A673 (cell line): ENCODE measurements around the gene SLC25A23.

Experiments
- EZH2 ChIP-seq: fragments of 200-600 bp; sonication (generic); IDR thresholded peaks from 2 replicates; pipeline ENCODE4 v1.6.1; 2017; ENCODE audit warnings: borderline replicate concordance, low read depth, mild to moderate bottlenecking, mixed read lengths, antibody characterized with exemption, low read length; ENCODE audit not compliant: poor library complexity, severe bottlenecking
- TF ChIP-seq, protein P1 (sequence below): fragments of 300-800, 200-600 bp; sonication (generic); conservative IDR thresholded peaks from 2 replicates; pipeline ENCODE4 v1.5.1; 2017; ENCODE audit warnings: low read depth, mild to moderate bottlenecking, antibody characterized with exemption, low read length, moderate library complexity, mixed read lengths

DNA sequence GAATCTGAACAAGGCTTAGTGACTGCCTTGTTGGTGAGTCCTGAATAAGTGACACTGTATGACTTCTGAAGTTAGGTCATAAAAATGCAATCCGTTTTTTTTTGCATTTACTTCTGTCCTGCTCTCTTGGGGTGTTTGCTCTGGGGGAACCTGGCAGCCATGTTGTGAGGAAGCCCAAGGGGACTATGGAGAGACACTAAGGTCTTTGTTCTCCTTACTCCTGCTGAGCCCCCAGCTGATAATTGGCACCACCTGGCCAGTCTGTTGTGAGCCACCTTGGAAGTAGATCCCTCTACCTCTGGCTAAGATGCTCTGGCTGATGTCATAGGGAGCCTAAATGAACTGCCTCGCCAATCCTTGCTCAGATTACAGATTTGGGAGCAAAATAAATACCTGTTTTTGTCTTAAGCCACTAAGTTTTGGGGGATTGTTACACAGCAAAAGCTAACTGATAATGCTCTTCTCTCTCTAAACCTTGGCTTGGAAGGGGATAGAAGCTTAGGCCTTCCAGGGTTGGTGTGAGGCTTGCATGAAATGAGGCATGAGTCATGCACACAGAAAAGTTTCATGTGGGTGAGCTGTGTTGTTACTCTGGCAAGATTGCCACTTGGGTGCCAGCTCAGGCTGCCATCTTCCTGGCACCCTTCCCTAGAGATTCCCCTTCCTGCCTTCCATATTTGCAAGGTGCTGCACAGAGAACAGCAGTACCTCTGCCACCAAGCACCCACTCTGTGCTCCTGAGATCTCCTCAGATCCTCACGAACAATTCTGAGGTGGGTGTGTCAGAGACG, 32.4 kb upstream of the SLC25A23 start:
- TF ChIP-seq, protein P1, sequence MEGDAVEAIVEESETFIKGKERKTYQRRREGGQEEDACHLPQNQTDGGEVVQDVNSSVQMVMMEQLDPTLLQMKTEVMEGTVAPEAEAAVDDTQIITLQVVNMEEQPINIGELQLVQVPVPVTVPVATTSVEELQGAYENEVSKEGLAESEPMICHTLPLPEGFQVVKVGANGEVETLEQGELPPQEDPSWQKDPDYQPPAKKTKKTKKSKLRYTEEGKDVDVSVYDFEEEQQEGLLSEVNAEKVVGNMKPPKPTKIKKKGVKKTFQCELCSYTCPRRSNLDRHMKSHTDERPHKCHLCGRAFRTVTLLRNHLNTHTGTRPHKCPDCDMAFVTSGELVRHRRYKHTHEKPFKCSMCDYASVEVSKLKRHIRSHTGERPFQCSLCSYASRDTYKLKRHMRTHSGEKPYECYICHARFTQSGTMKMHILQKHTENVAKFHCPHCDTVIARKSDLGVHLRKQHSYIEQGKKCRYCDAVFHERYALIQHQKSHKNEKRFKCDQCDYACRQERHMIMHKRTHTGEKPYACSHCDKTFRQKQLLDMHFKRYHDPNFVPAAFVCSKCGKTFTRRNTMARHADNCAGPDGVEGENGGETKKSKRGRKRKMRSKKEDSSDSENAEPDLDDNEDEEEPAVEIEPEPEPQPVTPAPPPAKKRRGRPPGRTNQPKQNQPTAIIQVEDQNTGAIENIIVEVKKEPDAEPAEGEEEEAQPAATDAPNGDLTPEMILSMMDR = no peak
- no peak for TF ChIP-seq EZH2
